Measurements from ENCODE around the gene OR2AT4.
"Not testable (repeated sequence)": the region's sequence is repeated elsewhere in the genome, so short reads cannot be mapped to it uniquely, and the experiment has no call there.

The OR2AT4 gene

GRCh38 chr11:75101424-75102128, 4.9 kb upstream of the OR2AT4 start:
- no peak for DNase-seq

DNA sequence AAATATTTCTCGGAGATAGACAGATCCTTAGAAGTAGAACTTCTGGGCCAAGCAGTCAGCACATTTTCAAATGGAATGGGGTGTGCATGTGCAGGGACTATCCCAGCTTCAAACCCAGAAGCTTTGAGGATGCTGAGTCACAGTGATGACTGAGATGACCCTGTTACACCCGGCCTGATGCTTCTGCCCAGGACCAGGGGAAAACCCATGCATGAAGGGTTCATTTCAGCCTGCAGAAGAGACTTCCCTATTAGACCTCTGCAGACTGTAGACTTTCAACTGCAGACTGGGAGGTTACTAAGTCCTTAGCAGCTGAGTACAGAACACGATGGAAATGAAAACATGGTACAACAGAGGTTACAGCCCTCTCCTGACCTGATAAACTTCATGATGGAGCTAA, 3.6 kb upstream of the OR2AT4 start:
- DNase-seq = no peak

DNA sequence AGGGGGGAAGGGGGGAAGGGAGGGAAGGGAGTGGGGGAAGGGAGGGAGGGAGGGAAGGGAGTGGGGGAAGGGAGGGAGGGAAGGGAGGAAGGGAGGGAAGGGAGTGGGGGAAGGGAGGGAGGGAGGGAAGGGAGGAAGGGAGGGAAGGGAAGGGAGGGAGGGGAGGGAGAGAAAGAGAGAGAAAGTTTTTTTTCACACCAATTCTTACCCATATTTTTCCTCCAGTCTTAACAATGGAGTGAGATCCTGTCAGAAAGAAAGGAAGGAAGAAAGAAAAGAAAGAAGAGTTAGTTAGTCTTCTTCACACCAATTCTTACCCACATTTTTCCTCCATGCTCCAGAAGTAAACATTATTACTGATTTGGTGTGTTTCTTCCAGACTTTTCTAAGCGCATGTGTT, 3.0 kb upstream of the OR2AT4 start:
- no peak for DNase-seq

- DNase-seq = not testable (repeated sequence)
These were observed 2.3 kb upstream of the OR2AT4 start for GRCh38 chr11:75098835-75099439.

DNA sequence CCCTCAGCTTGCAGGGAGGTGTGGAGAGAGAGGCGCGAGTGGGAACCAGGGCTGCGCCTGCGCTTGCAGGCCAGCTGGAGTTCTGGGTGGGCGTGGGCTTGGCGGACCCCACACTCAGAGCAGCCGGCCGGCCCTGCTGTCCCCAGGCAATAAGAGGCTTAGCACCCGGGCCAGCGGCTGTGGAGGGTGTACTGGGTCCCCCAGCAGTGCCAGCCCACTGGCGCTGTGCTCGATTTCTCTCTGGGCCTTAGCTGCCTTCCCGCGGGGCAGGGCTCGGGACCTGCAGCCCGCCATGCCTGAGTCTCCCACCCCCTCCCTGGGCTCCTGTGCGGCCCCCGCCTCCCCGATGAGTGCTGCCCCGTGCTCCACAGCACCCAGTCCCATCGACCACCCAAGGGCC, 1.5 kb upstream of the OR2AT4 start:
- not testable (repeated sequence) for DNase-seq

- no peak for DNase-seq
These were observed 489 bp upstream of the OR2AT4 start for GRCh38 chr11:75097173-75097557.

- not testable (repeated sequence) for DNase-seq
These were observed 2.3 kb downstream of the OR2AT4 start for GRCh38 chr11:75094382-75094781.

DNA sequence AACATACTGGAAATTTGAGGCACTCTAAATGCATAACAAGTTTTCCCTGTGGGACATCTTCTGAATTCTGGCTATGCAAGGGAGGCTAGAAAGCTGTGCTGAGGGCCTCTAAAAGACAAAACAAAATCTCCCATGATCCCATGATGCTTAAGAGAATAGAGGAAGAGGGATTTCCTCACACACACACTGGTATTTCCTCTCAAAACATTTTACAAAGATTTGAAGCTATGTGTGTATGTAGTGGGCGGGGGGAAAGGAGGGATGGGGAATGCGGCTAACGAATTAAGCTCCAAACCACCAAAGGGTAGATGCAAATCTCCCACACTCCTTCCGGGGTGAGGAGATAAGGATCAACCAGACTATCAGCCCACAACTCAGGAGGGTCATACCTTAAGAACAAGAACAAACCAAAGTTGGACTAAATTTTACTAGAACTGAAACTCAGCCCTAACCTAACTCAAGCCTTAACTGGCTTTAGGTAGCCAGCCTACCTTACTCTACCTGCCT, 6.0 kb downstream of the OR2AT4 start:
- no peak for DNase-seq

- DNase-seq = no peak
These were observed 9.1 kb downstream of the OR2AT4 start for GRCh38 chr11:75087319-75088305.

DNA sequence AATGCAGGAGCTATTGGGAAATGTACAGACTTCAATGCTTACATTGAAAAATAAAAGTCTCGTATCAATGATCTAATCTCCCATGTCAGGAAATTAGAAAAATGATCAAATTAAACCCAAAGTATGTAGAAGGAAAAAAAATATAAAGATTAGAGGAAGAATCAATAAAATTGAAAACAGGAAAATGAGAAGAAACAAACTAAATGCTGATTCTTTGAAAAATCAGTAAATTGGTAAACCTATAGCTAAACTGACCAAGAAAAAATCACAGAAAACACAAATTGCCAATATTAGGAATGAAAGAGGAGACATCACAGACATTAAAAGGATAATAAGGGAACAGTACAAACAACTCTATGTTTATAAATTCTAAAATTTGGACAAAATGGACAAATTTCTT, 11.8 kb downstream of the OR2AT4 start:
- DNase-seq = no peak

GRCh38 chr11:75083217-75083605, 13.5 kb downstream of the OR2AT4 start:
- no peak for DNase-seq

GRCh38 chr11:75082601-75083216, 14.0 kb downstream of the OR2AT4 start:
- no peak for DNase-seq

DNA sequence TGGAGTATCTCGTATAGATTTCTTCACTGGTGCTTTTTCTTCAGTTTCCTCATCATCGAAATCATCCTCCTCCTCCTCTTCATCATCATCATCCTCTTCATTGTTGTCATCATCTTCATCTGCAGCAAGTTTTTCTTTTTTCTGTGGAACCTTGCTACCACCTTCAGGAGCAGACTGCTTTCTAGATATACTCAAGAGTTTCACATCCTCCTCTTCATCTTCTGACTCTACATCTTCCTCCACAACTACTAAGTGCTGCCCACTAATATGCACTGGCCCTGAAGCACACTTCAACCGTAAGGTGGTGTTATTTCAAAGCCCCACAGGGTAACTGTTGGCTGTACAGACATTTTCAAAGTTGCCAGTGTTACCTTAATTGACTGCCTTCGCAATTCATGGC, 17.1 kb downstream of the OR2AT4 start:
- DNase-seq = no peak

GRCh38 chr11:75078233-75078632, 18.4 kb downstream of the OR2AT4 start:
- no peak for DNase-seq

DNA sequence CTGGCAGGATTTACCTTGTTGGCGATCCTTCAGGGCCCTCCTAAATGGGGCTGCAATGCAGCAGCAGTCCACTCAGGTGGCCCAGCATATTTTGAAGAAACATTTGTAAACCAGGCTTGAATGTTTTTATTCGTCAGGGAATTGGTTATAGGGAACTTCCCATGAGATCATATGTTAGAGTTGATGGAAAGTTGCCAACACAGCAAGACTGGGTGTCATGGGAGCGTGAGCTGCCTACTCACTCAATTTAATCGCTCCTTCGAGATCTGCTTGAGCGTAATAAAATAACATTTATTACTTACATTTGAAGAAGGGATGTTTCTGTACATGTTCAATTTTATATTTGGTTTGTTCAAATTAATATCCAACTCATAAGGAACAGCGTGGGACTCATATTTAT, 19.4 kb downstream of the OR2AT4 start:
- DNase-seq = peak; percentile 28

DNA sequence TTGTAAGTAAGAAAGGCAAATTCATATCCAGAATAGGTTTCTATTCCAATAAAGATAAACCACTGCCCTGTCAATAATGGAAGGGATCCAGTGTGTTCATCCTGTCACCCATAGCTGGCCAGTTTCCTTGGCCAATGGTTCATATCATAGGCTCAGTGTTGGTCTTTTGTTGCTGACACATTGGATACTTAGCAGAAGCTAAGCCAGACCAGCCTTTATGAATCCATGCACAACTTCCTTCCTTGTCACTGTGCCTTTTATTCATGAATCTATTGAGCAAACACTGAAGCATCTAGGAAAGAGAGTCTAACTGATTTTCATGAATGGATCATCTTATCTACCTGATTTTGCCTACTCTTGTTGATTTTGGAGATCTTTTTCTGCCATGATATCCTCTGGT, 20.0 kb downstream of the OR2AT4 start:
- no peak for DNase-seq

DNA sequence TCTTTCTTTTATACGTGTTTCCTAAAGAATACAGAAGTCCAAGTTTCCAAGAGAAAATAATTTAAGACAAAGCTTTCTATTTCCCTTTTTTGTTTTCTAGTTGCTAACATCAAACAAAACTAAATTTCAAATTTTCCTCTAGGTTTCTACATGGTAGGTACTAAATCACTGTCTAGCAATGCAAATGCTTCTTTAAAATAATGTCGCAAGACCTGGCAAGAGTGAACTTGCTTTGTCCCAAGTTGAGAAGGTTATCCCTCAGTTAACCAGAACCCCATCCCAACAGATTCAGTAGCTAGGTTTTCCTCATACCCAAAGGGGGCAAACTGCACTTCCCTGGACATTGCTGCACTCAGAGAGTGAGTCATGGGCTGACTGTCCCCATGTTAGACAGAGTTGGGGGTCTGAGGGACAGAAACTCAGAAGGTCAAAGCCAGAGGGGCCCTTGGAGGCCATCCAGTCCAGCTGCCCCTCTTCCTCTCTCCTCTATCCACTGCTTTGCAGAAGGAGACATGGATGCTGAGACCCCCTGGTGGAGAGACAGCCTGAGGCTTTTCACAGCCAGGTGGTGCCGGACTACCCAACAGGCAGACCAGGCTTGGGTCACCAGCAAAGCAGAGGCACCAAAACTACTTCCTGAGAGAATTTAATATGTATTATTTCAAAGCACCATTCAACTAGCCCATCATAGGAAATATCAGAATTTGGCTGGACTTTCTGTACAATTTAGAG, 23.1 kb downstream of the OR2AT4 start:
- peak; percentile 22 for DNase-seq

- peak; percentile 8 for DNase-seq
These were observed 24.1 kb downstream of the OR2AT4 start for GRCh38 chr11:75072582-75072981.

GRCh38 chr11:75069473-75069872, 27.2 kb downstream of the OR2AT4 start:
- no peak for DNase-seq

- DNase-seq = no peak
These were observed 27.7 kb downstream of the OR2AT4 start for GRCh38 chr11:75068993-75069392.

DNA sequence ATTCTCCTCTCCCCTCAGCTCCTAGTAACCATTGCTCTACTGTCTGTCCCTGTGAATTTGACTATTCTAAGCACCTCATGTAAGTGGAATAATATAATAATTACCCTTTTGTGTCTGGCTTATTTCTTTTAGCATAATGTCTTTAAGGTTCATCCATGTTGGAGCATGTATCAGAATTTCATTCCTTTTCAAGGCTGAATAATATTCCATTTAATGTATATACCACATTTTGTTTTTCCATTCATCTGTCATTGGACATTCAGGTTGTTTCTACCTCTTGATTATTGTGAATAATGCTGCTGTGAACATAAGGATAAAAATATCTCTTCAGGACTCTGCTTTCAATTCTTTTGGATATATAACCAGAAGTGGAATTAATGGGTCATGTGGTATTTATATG, 28.1 kb downstream of the OR2AT4 start:
- no peak for DNase-seq

DNA sequence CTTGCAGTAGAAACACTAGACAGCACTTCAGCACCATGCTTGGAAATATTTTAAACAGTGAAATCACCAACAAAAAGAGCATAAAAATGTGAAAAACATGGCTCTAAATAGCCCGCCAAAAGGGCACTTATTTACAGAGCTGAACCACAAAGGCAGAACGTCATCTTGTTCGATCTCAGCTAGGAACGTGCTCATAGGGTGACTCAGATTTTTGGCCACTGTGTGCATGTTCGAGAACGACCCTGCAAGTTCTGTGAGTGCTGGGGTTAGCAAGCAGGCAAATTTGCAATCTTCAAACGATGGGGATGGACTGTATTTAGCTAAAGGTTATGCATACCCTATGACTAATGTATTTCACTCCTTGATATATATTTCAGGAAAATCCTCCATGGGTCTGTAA, 30.6 kb downstream of the OR2AT4 start:
- DNase-seq = no peak

Measured in NCI-H69 (cell line).